ENCODE measurements around the gene CEND1.
A peak's percentile ranks its signal among the peaks of the same experiment; 100 is the strongest.

Gene CEND1

DNA sequence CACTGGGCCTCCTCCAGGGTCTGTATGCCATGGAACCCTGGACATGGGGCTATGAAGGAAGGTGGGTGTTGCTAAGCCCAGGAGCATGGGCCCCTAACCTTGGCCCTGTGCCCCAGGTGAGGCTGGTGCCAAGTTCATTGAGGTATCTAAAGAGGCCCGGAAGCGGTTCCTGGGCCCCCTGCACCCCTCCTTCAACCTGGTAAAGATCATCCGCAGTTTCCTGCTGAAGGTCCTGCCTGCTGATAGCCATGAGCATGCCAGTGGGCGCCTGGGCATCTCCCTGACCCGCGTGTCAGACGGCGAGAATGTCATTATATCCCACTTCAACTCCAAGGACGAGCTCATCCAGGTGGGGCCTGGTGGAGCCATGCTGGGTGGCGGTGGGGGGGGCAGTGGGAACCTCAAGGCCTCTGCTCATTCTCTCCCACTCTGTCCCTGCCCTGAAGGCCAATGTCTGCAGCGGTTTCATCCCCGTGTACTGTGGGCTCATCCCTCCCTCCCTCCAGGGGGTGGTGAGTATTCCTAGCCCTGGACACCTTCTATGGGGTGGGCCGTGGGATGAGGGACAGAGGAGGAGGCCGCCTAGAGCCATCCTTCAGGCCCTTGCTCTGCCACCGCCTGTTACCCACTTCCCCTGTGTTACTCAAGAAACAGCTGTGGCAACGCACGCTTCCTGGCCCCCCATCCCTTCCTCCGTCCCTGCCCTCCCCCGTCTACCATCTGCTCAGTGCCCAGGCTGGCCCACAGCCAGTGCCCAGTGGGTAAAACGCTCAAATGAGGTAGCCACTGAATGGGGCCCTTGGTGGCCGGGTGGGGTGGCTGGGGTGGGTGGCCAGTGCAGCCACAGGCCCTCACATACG is 31.9 kb upstream of the CEND1 start:
- Histone ChIP-seq H3K4me1 (ENCODE audit: control insufficient read depth in 2 of 2, insufficient read depth in 2 of 2, low read length in 2 of 2) (peaks cover 32 to 54% of the 10 kb centered on the region in 2 donors), H3K27ac (ENCODE audit: low read depth in 2 of 2, low read length in 2 of 2) (peak overlapping the region in 1 of 2 donors; percentile 98), H3K36me3 (ENCODE audit: control insufficient read depth in 2 of 2, insufficient read depth in 2 of 2, low read length in 2 of 2) (peaks cover 14 to 21% of the 10 kb centered on the region in 2 donors), H3K4me3 (ENCODE audit: low read length in 2 of 2) (peak overlapping the region; percentile 78 to 82), H3K27me3 (ENCODE audit: control insufficient read depth in 2 of 2, insufficient read depth in 2 of 2, low read length in 2 of 2) (no peaks in the 10 kb centered on the region), H3K9ac (ENCODE audit: low read depth in 1 of 2, low read length in 2 of 2) (peak overlapping the region in 1 of 2 donors; percentile 91), H3K9me3 (ENCODE audit: control insufficient read depth in 2 of 2, low read length in 2 of 2) (no peaks in the 10 kb centered on the region)

DNA sequence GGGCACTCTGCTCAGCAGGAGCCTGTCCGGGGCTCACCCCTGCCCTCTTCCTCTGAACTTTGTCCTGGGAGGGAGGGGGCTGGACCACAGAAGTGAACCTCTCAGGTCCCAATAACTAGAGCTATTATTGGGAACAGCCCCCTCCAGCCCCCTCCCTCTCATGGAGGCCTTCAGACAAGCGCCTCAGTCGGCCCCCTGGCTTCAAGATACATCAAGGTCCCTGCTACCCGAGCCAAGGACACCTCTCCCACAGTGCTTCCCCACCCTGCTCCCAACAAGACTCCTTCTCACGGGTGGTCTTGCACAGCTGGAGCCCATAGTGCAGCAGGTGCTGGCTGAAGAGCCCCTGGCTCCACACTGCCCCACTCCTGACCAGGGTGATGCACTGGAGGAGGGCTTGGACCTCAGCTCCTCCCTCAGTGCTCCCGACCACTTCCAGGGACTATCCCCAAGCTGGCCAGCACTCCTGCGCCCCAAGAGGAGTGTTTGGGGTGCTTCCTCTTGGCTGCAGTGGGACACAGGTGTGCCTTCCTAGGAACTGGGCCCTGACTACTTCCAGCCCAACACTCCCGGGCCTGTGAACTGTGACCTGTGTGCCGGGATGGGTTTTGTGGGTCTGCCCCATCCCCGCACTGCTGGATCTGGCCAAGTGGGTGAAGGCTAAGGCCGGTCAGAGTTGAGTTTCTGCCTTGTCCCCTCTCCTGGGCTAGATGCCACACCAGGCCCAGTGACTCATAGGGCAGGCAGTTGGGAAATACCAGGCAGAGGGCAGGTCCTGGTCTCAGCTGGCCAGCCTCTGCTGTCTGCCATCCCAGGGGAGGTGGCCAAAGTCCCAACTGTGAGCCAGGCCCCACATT is 31.0 kb upstream of the CEND1 start:
- peaks cover 14 to 21% of the 10 kb centered on the region in 2 donors for H3K36me3 ChIP-seq (ENCODE audit: control insufficient read depth in 2 of 2, insufficient read depth in 2 of 2, low read length in 2 of 2)
- H3K4me1 ChIP-seq (ENCODE audit: control insufficient read depth in 2 of 2, insufficient read depth in 2 of 2, low read length in 2 of 2): peaks cover 32 to 47% of the 10 kb centered on the region in 2 donors
- peak overlapping the region; percentile 96 to 98 for H3K27ac ChIP-seq (ENCODE audit: low read depth in 2 of 2, low read length in 2 of 2)
- no peaks in the 10 kb centered on the region for H3K9me3 ChIP-seq (ENCODE audit: control insufficient read depth in 2 of 2, low read length in 2 of 2)
- no peaks in the 10 kb centered on the region for H3K27me3 ChIP-seq (ENCODE audit: control insufficient read depth in 2 of 2, insufficient read depth in 2 of 2, low read length in 2 of 2)
- peak overlapping the region; percentile 78 to 82 for H3K4me3 ChIP-seq (ENCODE audit: low read length in 2 of 2)
- H3K9ac ChIP-seq (ENCODE audit: low read depth in 1 of 2, low read length in 2 of 2): peak overlapping the region; percentile 75 to 91

DNA sequence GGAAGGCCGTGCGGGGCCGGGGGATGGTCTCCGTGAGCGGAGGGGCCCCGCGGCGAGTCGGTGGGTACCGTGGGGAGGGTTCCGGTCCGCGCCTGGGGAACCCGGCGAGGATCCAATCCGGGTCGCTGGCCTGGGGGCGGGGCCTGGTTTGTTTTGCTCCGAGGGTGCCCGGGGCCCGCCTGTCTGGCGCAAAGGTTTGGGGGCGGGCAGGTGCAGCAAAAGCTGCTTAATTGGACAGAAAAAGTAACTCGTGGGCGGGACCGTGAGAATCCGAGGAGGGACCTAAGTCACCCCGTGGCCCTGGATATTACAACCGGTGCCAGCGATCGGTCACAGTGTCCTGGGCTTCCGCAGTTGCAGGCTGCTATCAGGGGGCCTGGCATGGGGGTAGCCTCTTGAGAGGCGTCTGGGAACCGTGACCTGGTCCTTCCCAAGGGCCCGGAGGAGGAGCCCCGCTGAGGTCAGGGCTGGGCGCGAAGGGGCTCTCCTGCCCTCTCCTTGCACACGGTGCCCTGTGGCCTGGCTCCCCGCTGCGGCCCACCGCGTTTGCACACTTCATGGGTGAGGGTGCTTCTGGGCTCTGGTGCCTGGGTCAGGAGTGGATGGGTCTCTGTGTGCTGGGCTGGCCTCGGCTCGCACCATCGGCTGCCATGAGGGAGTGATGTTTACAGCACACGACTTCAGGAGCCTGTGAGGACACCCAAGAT is 30.2 kb upstream of the CEND1 start:
- Histone ChIP-seq H3K9ac (ENCODE audit: low read depth in 1 of 2, low read length in 2 of 2) (peak overlapping the region; percentile 75 to 91), H3K27me3 (ENCODE audit: control insufficient read depth in 2 of 2, insufficient read depth in 2 of 2, low read length in 2 of 2) (no peaks in the 10 kb centered on the region), H3K27ac (ENCODE audit: low read depth in 2 of 2, low read length in 2 of 2) (peak overlapping the region; percentile 96 to 98), H3K9me3 (ENCODE audit: control insufficient read depth in 2 of 2, low read length in 2 of 2) (no peaks in the 10 kb centered on the region), H3K4me3 (ENCODE audit: low read length in 2 of 2) (peak overlapping the region; percentile 78 to 82), H3K36me3 (ENCODE audit: control insufficient read depth in 2 of 2, insufficient read depth in 2 of 2, low read length in 2 of 2) (peaks cover 14 to 20% of the 10 kb centered on the region in 2 donors), H3K4me1 (ENCODE audit: control insufficient read depth in 2 of 2, insufficient read depth in 2 of 2, low read length in 2 of 2) (peaks cover 29 to 39% of the 10 kb centered on the region in 2 donors)

DNA sequence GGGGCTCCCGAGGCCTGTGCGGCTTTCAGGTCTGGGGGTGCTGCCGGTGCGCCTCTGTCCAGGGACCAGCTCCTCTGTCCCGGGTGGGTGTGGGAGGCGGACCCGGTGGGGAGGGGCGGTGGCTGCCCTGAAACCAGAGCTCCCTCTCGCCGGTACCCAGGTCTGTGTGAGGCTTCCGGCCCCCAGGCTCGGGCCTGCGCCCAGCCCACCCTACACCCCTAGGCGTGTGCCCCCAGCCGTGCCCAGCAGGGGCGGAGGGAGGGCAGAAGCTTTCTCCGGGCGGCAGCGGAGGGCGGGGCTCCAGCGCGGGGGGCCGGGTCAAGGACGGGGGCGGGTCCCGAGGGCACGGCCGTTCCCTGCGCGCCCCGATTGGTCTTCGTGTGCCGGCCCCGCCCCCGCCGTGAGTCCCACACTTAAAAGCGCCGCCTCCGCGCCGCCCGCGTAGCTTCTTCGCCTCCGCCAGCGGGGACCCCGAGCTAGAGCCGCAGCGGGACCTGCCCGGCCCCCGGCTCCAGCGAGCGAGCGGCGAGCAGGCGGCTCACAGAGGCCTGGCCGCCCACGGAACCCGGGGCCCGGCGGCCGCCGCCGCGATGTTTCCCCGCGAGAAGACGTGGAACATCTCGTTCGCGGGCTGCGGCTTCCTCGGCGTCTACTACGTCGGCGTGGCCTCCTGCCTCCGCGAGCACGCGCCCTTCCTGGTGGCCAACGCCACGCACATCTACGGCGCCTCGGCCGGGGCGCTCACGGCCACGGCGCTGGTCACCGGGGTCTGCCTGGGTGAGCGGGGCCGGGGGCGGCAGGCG is 29.4 kb upstream of the CEND1 start:
- Histone ChIP-seq H3K27me3 (ENCODE audit: control insufficient read depth in 2 of 2, insufficient read depth in 2 of 2, low read length in 2 of 2) (no peaks in the 10 kb centered on the region), H3K4me1 (ENCODE audit: control insufficient read depth in 2 of 2, insufficient read depth in 2 of 2, low read length in 2 of 2) (peaks cover 27 to 32% of the 10 kb centered on the region in 2 donors), H3K9me3 (ENCODE audit: control insufficient read depth in 2 of 2, low read length in 2 of 2) (no peaks in the 10 kb centered on the region), H3K4me3 (ENCODE audit: low read length in 2 of 2) (peak overlapping the region; percentile 78 to 82), H3K36me3 (ENCODE audit: control insufficient read depth in 2 of 2, insufficient read depth in 2 of 2, low read length in 2 of 2) (peaks cover 14 to 19% of the 10 kb centered on the region in 2 donors), H3K9ac (ENCODE audit: low read depth in 1 of 2, low read length in 2 of 2) (peak overlapping the region; percentile 85 to 95), H3K27ac (ENCODE audit: low read depth in 2 of 2, low read length in 2 of 2) (peak overlapping the region; percentile 96 to 98)

DNA sequence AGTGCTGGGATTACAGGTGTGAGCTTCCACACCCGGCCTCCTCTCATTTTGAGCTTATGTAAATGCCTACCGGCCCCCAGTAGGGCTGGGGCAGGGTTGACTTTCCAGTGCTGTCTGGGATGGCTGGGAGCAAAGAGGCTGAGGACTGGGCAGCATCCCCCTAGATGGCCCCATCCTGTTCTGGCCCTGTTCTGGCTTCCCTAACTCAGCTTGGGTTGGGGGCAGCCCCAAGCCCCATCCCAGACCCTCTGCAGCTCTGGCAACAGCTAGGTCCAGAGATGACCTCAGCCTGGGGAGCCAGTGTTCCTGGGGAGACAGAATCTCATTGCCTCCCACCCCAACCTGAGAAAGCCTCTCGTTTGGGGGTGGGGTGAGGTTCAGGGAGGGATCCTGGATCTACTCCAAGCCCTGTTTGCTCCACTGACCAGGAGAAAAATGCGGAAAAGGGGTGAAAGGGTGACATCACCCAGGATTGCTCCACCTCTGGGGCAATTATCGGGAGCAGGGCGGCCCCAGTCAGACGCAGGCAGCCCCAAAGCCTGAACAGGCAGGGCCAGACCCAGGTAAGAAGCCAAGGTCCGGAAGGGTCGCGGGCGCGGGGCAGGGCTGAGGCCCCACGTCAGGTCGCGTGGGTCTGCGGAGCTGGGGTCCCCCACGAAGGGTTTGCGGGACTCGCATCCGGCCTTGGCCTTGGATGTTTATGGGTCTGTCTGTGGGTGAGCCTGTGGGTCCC is 28.7 kb upstream of the CEND1 start, which contains the start of gene PNPLA2:
Gene PNPLA2, plus strand, starts transcription at position 519 of the 733 bp plus-strand sequence. CDS start 805 bp downstream, outside the sequence.
- H3K27me3 ChIP-seq (ENCODE audit: control insufficient read depth in 2 of 2, insufficient read depth in 2 of 2, low read length in 2 of 2): no peaks in the 10 kb centered on the region
- peaks cover 9 to 18% of the 10 kb centered on the region in 2 donors for H3K36me3 ChIP-seq (ENCODE audit: control insufficient read depth in 2 of 2, insufficient read depth in 2 of 2, low read length in 2 of 2)
- peak within 1 kb of the TSS; percentile 85 to 95 for H3K9ac ChIP-seq (ENCODE audit: low read depth in 1 of 2, low read length in 2 of 2)
- no peaks in the 10 kb centered on the region for H3K9me3 ChIP-seq (ENCODE audit: control insufficient read depth in 2 of 2, low read length in 2 of 2)
- peaks cover 27 to 28% of the 10 kb centered on the region in 2 donors for H3K4me1 ChIP-seq (ENCODE audit: control insufficient read depth in 2 of 2, insufficient read depth in 2 of 2, low read length in 2 of 2)
- peak within 1 kb of the TSS; percentile 96 to 98 for H3K27ac ChIP-seq (ENCODE audit: low read depth in 2 of 2, low read length in 2 of 2)
- H3K4me3 ChIP-seq (ENCODE audit: low read length in 2 of 2): peak within 1 kb of the TSS; percentile 78 to 82

DNA sequence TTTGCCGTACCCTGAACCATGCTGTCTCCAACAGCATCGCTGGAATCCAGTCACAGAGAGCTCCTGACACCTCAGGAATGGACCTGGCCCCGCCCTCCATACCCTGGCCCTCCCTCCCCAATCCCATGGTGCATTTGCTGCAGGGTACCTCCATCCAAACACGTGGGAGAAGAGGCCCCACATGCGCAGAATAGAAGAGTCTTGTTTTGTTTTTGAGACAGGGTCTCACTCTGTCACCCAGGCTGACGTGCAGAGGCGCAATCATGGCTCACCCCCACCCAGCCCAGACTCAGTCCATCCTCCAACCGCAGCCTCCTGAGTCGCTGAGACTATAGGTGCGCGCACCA is 26.5 kb upstream of the CEND1 start:
- Histone ChIP-seq H3K4me1 (ENCODE audit: control insufficient read depth in 2 of 2, insufficient read depth in 2 of 2, low read length in 2 of 2) (peaks cover 26 to 29% of the 10 kb centered on the region in 2 donors), H3K27ac (ENCODE audit: low read depth in 2 of 2, low read length in 2 of 2) (no peak overlapping the region), H3K9ac (ENCODE audit: low read depth in 1 of 2, low read length in 2 of 2) (no peak overlapping the region), H3K9me3 (ENCODE audit: control insufficient read depth in 2 of 2, low read length in 2 of 2) (no peaks in the 10 kb centered on the region), H3K36me3 (ENCODE audit: control insufficient read depth in 2 of 2, insufficient read depth in 2 of 2, low read length in 2 of 2) (peaks cover 16 to 28% of the 10 kb centered on the region in 2 donors), H3K27me3 (ENCODE audit: control insufficient read depth in 2 of 2, insufficient read depth in 2 of 2, low read length in 2 of 2) (no peaks in the 10 kb centered on the region), H3K4me3 (ENCODE audit: low read length in 2 of 2) (no peak overlapping the region)

DNA sequence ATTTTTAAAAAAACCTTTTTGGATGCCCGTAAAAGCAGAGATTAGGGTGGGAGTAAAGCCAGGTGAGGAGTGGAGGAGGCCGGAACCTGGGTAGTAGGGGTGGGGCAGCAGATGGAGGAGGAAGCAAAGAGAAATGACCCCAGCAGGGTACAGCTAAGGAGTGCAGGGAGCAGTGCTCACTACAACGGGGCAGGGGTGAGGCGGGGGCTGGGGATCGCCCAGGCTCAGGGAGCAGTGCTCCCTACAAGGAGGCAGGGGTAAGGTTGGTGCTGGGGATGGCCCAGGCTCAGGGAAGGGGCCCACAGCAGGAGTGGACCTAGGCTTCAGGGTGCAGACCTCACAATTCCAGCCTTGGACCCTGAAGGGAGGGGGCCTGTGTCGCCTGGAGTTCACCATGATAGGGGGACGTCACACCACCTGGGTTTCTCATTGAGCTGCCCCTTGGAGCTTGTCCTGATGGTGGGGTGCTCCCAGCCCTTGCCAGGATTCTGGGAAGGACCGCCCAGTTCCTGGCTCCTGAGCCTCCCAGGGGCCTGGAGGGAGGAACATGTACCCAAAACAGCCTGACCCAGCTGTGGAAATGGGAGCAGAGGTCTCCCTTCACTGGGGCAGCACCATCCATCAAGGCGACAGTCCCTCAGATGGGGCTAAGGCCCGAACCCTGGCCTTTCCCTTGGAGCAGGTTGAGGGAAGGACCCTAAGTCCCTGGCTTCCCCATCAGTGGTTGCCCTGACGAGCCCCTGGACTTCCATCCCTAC is 26.0 kb upstream of the CEND1 start:
- Histone ChIP-seq H3K4me3 (ENCODE audit: low read length in 2 of 2) (no peak overlapping the region), H3K4me1 (ENCODE audit: control insufficient read depth in 2 of 2, insufficient read depth in 2 of 2, low read length in 2 of 2) (peaks cover 26 to 29% of the 10 kb centered on the region in 2 donors), H3K36me3 (ENCODE audit: control insufficient read depth in 2 of 2, insufficient read depth in 2 of 2, low read length in 2 of 2) (peaks cover 16 to 30% of the 10 kb centered on the region in 2 donors), H3K9me3 (ENCODE audit: control insufficient read depth in 2 of 2, low read length in 2 of 2) (no peaks in the 10 kb centered on the region), H3K27me3 (ENCODE audit: control insufficient read depth in 2 of 2, insufficient read depth in 2 of 2, low read length in 2 of 2) (no peaks in the 10 kb centered on the region), H3K9ac (ENCODE audit: low read depth in 1 of 2, low read length in 2 of 2) (no peak overlapping the region), H3K27ac (ENCODE audit: low read depth in 2 of 2, low read length in 2 of 2) (no peak overlapping the region)

DNA sequence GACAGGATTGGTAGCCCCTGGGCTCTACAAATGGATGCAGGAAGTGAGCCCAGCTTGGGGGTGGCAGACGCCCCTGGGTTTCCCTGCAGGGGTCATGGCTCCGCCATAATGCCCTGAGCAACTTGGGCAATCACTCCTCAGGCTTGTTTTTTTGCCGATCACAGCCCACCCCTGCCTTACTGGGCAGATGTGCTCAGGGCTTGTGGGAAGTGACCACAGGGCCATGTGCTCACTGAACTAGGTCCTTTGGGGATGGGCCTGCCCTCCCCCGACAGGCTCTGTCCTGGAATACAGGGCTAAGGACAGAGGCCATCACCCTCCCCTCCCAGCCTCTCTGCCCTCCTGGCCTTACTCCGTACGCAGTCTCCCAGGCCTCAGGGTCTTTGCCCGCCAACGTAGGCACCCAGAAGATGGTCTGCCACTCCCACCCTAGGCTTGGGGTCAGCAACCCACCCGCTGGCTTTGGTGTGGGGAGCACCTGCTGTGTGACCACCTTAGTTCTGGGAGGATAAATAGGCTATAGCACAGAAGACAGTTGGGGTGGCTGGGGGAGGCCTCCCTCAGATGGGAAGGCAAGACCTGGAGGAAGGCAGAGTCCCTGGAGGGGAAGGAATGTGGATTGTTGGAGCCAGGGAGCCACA is 23.7 kb upstream of the CEND1 start:
- H3K9ac ChIP-seq (ENCODE audit: low read depth in 1 of 2, low read length in 2 of 2): no peak overlapping the region
- H3K27me3 ChIP-seq (ENCODE audit: control insufficient read depth in 2 of 2, insufficient read depth in 2 of 2, low read length in 2 of 2): no peaks in the 10 kb centered on the region
- no peak overlapping the region for H3K27ac ChIP-seq (ENCODE audit: low read depth in 2 of 2, low read length in 2 of 2)
- H3K4me3 ChIP-seq (ENCODE audit: low read length in 2 of 2): no peak overlapping the region
- peaks cover 16 to 30% of the 10 kb centered on the region in 2 donors for H3K36me3 ChIP-seq (ENCODE audit: control insufficient read depth in 2 of 2, insufficient read depth in 2 of 2, low read length in 2 of 2)
- no peaks in the 10 kb centered on the region for H3K9me3 ChIP-seq (ENCODE audit: control insufficient read depth in 2 of 2, low read length in 2 of 2)
- H3K4me1 ChIP-seq (ENCODE audit: control insufficient read depth in 2 of 2, insufficient read depth in 2 of 2, low read length in 2 of 2): peaks cover 23 to 24% of the 10 kb centered on the region in 2 donors

Measured in mucosa of rectum (tissue), 2 donors.